ES-I3 (cell line): Measurements from ENCODE around the gene UBXN7.
A peak's percentile ranks its signal among the peaks of the same experiment; 100 is the strongest.
"Not testable (repeated sequence)": the region's sequence is repeated elsewhere in the genome, so short reads cannot be mapped to it uniquely, and the experiment has no call there.

Source experiments
- H3K36me3 ChIP-seq: 2 replicates; pipeline ENCODE4 v1.6.1; 2013; ENCODE audit warnings: mild to moderate bottlenecking, low read length, control low read depth, moderate library complexity; ENCODE audit not compliant: insufficient read depth
- H3K4me1 ChIP-seq: 2 replicates; pipeline ENCODE4 v1.6.1; 2013; ENCODE audit warnings: mild to moderate bottlenecking, control low read depth, low read length; ENCODE audit not compliant: insufficient read depth
- H3K9ac ChIP-seq: 2 replicates; pipeline ENCODE4 v1.6.1; 2013; ENCODE audit warnings: low read depth, mild to moderate bottlenecking, low read length, moderate library complexity
- H3K9me3 ChIP-seq: 2 replicates; pipeline ENCODE4 v1.6.1; 2013; ENCODE audit warnings: mild to moderate bottlenecking, low read length, moderate library complexity; ENCODE audit not compliant: control insufficient read depth, insufficient read depth

Gene UBXN7

DNA sequence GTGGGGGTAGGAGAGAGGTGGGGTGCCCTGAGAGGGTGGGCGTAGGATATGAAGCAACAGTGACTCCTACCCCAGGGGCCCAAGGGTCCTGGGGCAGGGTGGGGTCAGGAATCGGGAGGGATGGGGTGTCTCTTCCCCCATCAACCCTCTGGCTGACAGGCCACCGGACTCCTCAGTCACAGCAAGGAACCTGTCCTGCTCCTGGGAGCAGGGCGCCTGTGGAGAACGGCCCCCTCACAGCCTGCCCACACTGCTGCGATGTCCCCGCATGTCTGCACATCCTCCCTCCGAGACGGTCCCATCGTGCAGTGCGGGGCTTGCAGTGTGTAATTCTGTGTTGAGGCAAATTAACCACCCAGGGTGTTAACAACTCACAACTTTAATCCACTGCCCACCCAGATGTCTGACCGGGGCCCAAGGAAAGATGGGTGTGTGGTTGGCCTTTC, 96.7 kb downstream of the UBXN7 start:
- no peak overlapping the region for H3K9ac ChIP-seq
- no peaks in the 10 kb centered on the region for H3K9me3 ChIP-seq
- peaks cover 14% of the 10 kb centered on the region; the same call in 1 of the 2 replicates for H3K4me1 ChIP-seq
- H3K36me3 ChIP-seq: no peaks in the 10 kb centered on the region

- no peak overlapping the region for H3K9ac ChIP-seq
- no peaks in the 10 kb centered on the region for H3K36me3 ChIP-seq
- H3K4me1 ChIP-seq: peaks cover 8% of the 10 kb centered on the region; the same call in 1 of the 2 replicates
- H3K9me3 ChIP-seq: no peaks in the 10 kb centered on the region
Observed at GRCh38 chr3:196334982-196335381, 97.2 kb downstream of the UBXN7 start.

DNA sequence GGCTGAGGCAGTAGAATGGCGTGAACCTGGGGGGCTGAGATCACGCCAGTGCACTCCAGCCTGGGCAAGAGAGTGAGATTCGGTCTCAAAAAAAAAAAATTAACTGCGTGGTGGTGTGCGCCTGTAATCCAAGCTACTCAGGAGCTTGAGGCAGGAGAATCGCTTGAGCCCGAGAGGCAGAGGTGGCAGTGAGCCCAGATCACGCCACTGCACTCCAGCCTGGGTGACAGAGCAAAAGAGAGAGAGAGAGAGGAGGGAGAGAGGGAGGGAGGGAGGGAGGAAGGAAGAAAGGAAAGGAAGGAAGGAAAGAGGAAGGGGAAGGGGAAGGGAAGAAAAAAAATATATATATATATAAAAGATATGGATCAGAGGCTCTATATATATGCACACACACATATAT, 100.1 kb downstream of the UBXN7 start:
- H3K36me3 ChIP-seq: no peaks in the 10 kb centered on the region

DNA sequence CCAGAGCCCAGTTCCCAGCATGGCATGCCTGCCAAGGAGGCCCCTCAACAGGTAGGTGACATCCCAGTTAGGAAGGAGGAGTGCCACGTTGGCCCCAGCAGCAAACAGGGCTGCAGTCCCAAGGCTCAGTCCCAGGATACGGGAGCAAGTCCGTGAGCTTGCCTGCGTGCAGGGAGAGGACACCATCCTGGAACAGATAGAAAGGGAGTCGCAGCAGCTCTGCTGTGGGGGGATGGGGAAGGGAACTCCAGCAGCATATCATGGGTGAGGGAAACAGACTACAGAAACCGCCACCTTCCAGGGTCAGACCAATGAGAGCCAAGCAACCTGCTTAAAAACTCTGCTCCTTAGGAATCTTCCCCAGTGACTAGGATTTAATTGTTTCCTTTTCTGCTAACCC, 104.8 kb downstream of the UBXN7 start:
- H3K36me3 ChIP-seq: no peaks in the 10 kb centered on the region
- H3K4me1 ChIP-seq: no peaks in the 10 kb centered on the region; the same call in 1 of the 2 replicates
- no peaks in the 10 kb centered on the region for H3K9me3 ChIP-seq
- H3K9ac ChIP-seq: no peak overlapping the region

More for the DNA sequence above, 100.1 kb downstream of the UBXN7 start:
- peaks cover 3% of the 10 kb centered on the region; the same call in 1 of the 2 replicates for H3K4me1 ChIP-seq
- H3K9me3 ChIP-seq: no peaks in the 10 kb centered on the region
- no peak overlapping the region for H3K9ac ChIP-seq

DNA sequence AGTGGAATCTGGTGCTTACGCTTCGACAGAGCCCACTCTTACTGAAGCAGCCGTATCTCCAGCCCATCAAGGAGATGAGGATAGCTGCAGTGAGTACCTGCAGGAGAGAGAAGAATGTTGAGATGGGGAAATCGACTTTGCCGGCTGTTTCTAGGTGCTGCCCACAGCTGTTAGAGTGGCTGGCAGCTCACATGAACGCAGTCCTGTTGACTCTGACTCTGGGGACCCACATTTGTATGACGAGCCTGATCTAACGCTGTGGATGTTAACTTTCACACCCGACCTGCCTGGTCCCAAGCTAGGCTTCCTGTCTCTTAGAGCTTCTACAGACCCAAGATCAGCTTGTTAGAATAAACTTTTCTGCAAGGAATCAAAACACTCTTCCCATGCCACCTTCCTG, 105.3 kb downstream of the UBXN7 start:
- Histone ChIP-seq H3K9ac (no peak overlapping the region), H3K9me3 (no peaks in the 10 kb centered on the region), H3K36me3 (no peaks in the 10 kb centered on the region), H3K4me1 (no peaks in the 10 kb centered on the region; the same call in 1 of the 2 replicates)

GRCh38 chr3:196323691-196324090, 108.5 kb downstream of the UBXN7 start:
- no peaks in the 10 kb centered on the region; the same call in 1 of the 2 replicates for H3K4me1 ChIP-seq

GRCh38 chr3:196323016-196323415, 109.2 kb downstream of the UBXN7 start:
- Histone ChIP-seq H3K4me1 (no peaks in the 10 kb centered on the region; the same call in 1 of the 2 replicates), H3K9me3 (no peaks in the 10 kb centered on the region), H3K9ac (no peak overlapping the region), H3K36me3 (no peaks in the 10 kb centered on the region)

More at GRCh38 chr3:196323691-196324090, 108.5 kb downstream of the UBXN7 start:
- Histone ChIP-seq H3K9me3 (no peaks in the 10 kb centered on the region), H3K36me3 (no peaks in the 10 kb centered on the region), H3K9ac (no peak overlapping the region)

DNA sequence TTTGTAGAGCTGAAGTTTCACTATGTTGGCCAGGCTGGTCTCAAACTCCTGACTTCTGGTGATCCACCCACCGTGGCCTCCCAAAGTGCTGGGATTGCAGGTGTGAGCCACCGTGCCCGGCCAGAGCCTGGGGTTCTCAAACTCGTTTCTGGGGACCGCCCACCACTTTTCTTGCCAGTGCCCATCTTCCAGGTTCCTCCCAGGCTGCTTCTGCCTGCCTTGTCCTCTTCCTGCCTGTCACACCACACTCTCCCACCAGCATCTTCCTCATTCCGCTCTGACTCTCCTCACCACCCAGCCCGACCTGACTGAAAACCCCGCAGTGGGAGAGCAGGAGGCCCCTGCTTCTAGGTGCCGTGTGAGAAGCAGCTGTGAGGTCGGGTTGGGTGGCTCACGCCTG, 111.1 kb downstream of the UBXN7 start:
- H3K36me3 ChIP-seq: no peaks in the 10 kb centered on the region
- no peaks in the 10 kb centered on the region for H3K9me3 ChIP-seq
- H3K4me1 ChIP-seq: no peaks in the 10 kb centered on the region
- H3K9ac ChIP-seq: no peak overlapping the region

DNA sequence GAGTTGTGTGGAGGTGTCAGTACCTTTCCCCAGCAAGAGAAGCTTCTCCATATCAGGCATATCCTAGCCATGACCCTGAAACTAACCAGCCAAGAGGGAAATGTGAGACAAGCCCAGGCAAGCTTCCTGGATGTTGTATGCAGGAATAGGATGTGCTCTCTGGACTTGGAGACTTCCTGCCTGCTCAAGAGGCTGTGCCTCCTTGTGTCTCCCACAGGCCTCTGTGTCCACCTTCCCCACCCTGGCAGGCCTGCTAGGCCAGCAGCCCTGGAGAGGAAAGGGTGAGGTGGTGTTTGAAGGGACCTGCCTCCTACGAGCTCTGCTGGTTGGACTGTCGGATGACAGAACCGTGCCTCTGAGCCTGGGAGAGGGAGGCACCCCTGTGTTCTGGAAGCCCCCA, 112.1 kb downstream of the UBXN7 start:
- Histone ChIP-seq H3K36me3 (no peaks in the 10 kb centered on the region), H3K9me3 (no peaks in the 10 kb centered on the region), H3K9ac (no peak overlapping the region), H3K4me1 (no peaks in the 10 kb centered on the region)

DNA sequence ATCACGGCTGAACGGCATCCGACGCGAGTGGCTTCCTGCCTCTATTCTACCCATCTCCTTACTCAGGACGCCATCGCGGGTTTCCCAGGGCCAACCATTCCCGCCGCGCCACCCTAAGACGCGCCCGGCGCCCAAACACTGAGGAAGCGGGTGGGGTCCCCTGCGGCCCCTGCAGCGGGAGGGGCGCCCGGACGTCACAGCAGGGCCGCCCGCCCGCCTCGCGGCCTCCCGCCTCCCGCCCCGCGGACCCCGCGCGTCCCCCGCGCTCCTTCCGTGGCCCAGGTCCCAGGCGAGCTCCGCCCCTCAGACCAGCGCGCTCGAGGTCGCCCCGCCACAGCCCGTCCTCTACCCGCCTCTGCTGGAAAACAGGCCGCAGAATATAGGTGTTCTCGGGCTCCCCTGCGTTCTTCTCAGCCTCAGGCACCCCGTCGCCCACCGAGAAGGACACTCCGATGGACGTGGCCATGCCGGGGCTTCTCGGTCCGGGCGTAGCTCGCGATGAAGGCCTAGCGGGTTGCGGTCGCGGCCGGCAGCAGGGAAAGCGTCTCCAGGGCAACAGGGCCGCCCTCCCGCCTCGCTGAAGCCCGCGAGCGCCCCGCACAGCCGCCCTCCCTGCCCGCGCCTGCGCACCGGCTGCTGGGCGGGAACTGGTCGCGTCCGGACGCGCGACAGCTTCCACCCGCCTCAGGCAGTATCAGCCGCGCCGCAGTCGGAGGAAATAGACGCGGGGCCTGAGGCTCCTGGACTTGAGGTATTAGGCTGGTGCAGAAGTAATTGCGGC, 114.3 kb downstream of the UBXN7 start, which contains the start of gene DYNLT2B:
Gene DYNLT2B, minus strand, starts transcription at position 554 of the 781 bp plus-strand sequence. Its CDS starts 88 bp downstream, at position 466.
- Histone ChIP-seq H3K9me3 (no peaks in the 10 kb centered on the region), H3K9ac (peak within 1 kb of the TSS; percentile 97), H3K4me1 (no peaks in the 10 kb centered on the region), H3K36me3 (no peaks in the 10 kb centered on the region)

DNA sequence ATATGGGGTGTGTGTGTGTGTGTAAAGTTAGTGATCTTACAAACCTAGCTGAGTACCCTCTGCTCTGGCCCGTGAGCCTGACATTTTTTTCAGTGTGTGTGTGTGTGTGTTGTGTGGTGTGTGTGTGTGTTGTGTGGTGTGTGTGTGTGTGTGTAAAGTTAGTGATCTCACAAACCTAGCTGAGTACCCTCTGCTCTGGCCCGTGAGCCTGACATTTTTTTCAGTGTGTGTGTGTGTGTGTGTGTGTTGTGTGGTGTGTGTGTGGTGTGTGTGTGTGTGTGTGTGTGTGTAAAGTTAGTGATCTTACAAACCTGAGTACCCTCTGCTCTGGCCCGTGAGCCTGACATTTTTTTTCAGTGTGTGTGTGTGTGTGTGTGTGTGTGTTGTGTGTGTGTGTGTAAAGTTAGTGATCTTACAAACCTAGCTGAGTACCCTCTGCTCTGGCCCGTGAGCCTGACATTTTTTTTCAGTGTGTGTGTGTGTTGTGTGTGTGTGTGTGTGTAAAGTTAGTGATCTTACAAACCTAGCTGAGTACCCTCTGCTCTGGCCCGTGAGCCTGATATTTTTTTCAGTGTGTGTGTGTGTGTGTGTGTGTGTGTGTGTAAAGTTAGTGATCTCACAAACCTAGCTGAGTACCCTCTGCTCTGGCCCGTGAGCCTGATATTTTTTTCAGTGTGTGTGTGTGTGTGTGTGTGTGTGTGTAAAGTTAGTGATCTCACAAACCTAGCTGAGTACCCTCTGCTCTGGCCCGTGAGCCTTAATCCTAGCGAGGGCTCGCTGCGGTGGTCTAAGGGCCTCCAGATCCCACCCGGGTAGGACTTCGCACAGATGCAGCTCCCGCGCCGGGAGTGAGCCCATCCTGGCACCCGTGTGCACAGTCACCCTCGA, 115.2 kb downstream of the UBXN7 start:
- H3K9me3 ChIP-seq, H3K36me3 ChIP-seq, H3K4me1 ChIP-seq: not testable (repeated sequence)
- peak overlapping the region; percentile 97 for H3K9ac ChIP-seq

DNA sequence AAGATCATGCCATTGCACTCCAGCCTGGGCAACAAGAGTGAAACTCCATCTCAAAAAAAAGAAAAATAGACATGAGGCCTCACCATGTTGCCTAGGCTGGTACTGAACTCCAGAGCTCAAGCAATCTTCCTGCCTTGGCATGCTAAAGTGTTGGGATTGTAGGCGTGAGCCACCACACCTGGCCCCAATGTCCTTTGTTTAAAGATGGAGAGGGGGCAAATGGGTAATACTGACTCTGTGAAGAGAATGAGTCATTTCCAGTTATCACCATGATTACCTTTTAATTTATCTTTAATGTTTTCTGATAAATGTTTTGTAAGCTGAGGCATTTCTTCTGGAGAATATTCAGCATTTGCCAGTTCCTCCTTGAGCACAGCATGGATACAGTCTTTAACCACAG, 116.4 kb downstream of the UBXN7 start:
- Histone ChIP-seq H3K4me1 (no peaks in the 10 kb centered on the region), H3K9me3 (no peaks in the 10 kb centered on the region), H3K36me3 (no peaks in the 10 kb centered on the region), H3K9ac (no peak overlapping the region)

GRCh38 chr3:196314597-196314996, 117.6 kb downstream of the UBXN7 start:
- H3K4me1 ChIP-seq: no peaks in the 10 kb centered on the region
- no peaks in the 10 kb centered on the region for H3K36me3 ChIP-seq
- H3K9ac ChIP-seq: no peak overlapping the region
- H3K9me3 ChIP-seq: no peaks in the 10 kb centered on the region

DNA sequence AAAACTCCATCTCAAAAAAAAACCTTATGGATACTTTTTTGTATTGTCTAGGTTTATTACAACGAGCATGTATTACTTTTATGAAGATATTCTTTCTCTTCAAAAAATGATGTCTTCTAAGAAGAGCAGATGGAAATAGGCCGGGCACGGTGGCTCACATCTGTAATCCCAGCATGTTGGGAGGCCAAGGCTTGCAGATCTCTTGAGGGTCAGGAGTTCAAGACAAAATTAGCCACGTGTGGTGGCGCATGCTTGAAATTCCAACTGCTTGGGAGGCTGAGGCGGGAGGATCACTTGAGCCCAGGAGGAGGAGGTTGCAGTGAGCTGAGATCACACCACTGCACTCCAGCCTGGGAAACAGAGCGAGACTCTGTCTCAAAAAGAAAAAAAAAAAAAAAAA, 118.1 kb downstream of the UBXN7 start:
- not testable (repeated sequence) for H3K4me1 ChIP-seq, H3K9me3 ChIP-seq, H3K9ac ChIP-seq, H3K36me3 ChIP-seq
